GM19467 (cell line): ENCODE results near the gene LIME1.

Source experiments
- ATAC-seq: cut with Tn5 transposase; IDR thresholded peaks from one replicate; pipeline ENCODE4 v1.9.1; 2021; ENCODE audit warnings: mild to moderate bottlenecking, moderate library complexity; ENCODE audit not compliant: unreplicated experiment

LIME1 gene

DNA sequence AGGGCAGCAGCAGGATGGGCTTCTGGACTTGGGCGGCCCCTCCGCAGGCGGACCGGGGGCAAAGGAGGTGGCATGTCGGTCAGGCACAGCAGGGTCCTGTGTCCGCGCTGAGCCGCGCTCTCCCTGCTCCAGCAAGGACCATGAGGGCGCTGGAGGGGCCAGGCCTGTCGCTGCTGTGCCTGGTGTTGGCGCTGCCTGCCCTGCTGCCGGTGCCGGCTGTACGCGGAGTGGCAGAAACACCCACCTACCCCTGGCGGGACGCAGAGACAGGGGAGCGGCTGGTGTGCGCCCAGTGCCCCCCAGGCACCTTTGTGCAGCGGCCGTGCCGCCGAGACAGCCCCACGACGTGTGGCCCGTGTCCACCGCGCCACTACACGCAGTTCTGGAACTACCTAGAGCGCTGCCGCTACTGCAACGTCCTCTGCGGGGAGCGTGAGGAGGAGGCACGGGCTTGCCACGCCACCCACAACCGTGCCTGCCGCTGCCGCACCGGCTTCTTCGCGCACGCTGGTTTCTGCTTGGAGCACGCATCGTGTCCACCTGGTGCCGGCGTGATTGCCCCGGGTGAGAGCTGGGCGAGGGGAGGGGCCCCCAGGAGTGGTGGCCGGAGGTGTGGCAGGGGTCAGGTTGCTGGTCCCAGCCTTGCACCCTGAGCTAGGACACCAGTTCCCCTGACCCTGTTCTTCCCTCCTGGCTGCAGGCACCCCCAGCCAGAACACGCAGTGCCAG is 39.7 kb upstream of the LIME1 start, which contains the start of gene TNFRSF6B:
Gene TNFRSF6B, plus strand, starts transcription at position 25 of the 729 bp plus-strand sequence. Its CDS starts 116 bp downstream, at position 141.
- ATAC-seq, result no peak

DNA sequence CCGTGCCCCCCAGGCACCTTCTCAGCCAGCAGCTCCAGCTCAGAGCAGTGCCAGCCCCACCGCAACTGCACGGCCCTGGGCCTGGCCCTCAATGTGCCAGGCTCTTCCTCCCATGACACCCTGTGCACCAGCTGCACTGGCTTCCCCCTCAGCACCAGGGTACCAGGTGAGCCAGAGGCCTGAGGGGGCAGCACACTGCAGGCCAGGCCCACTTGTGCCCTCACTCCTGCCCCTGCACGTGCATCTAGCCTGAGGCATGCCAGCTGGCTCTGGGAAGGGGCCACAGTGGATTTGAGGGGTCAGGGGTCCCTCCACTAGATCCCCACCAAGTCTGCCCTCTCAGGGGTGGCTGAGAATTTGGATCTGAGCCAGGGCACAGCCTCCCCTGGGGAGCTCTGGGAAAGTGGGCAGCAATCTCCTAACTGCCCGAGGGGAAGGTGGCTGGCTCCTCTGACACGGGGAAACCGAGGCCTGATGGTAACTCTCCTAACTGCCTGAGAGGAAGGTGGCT is 39.1 kb upstream of the LIME1 start:
- no peak for ATAC-seq

- no peak for ATAC-seq
Observed at GRCh38 chr20:63697868-63698545, 38.5 kb upstream of the LIME1 start.

- no peak for ATAC-seq
Observed at GRCh38 chr20:63698739-63699465, 37.6 kb upstream of the LIME1 start.

GRCh38 chr20:63699466-63700198 is 36.8 kb upstream of the LIME1 start:
- ATAC-seq, result no peak

- ATAC-seq, result no peak
Observed at GRCh38 chr20:63700199-63701050, 36.0 kb upstream of the LIME1 start.

- no peak for ATAC-seq
Observed at GRCh38 chr20:63701051-63701328, 35.5 kb upstream of the LIME1 start.

DNA sequence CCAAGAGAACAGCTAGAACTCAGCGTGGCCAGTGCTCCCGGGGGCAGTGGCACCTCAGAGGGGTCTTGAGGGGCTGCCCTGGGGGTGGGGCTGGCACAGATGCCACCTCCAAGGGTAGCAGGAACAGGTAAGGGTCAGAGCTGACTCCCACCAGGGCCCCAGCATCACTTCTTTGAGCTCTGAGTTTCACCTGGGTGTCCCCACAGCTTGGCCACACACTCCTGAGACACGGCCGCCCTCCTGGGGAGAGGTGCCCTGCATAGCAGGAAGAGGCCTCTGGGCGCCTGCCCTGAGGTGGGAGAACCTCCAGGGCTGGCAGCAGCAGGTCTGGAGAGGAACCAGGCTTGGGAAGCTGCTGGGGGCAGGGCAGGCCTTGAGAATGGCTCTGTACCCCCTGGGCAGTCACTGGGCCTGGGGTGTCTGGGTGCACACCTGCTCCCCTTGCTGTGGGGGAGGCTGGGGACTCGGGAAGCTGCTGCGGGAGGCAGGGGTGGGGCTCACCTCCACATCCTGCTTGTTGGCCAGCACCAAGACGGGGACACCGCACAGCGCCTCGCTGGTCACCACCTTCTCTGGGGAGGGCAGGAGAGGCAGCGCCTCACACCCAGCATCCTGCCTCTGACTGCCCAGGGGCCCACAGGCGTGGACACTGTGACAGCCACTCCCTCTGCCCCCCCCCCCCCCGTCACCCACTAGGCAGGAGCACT is 35.0 kb upstream of the LIME1 start:
- ATAC-seq, result no peak

GRCh38 chr20:63702036-63702665 is 34.3 kb upstream of the LIME1 start:
- no peak for ATAC-seq

DNA sequence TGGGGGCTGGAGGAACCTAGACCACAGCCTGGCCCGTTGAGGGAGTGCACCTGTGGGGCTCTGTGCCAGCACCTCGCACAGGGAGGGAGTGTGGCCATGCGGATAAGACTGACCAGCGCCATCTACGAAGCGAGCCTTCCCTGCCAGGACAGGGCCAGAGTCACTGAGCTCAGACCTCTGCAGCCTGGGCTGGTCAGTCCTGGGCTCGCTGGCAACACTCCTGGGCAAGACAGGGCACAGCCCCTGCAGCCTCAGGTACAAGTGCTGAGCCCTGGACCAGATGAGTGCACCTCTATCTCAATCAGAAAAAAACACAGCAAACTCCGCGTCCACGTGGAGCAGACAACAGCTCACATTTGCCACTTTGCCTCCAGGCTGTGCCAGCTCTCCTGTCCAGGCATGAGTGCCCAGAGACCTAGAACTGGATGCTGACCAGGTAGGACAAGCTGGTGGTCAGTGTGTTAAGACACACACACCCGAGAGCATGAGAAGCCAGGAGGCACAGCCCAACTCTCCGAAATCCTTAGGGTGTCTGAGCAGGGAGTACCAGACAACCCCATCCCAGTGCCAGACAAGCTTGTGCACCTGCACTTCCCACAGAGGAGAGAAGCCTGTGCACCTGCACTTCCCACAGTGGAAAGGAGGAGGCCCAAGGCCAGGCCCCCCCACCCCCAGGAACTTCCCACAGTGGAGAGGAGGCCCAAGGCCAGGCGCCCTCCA is 33.6 kb upstream of the LIME1 start:
- no peak for ATAC-seq

DNA sequence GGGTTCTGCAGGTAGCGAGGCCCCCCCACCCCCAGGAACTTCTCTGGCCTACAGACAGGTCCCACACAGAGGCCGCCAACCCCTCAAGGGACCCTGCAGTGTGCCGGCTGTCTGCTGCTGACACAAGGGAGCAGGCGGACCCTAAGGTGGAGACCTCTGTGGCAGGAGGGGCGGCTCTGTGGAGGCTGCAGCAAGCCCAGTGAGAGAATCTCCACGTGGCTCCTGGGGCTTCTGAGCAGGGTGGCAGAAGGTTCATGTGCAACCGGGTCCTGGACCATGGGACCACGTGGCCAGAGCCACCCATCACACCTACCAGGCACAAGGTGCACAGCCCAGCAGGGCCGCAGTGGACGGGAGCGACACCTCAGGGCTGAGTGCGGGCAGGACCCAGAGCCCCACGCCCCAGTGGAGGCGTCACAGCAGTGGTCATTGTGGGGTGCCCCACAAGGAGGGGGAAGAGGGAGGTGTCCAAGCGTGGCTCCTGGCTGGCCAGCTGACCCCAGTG is 32.9 kb upstream of the LIME1 start:
- no peak for ATAC-seq

GRCh38 chr20:63703976-63704748 is 32.3 kb upstream of the LIME1 start:
- no peak for ATAC-seq

GRCh38 chr20:63704749-63705117 is 31.7 kb upstream of the LIME1 start:
- no peak for ATAC-seq

- no peak for ATAC-seq
Observed at GRCh38 chr20:63705232-63706026, 31.0 kb upstream of the LIME1 start.

DNA sequence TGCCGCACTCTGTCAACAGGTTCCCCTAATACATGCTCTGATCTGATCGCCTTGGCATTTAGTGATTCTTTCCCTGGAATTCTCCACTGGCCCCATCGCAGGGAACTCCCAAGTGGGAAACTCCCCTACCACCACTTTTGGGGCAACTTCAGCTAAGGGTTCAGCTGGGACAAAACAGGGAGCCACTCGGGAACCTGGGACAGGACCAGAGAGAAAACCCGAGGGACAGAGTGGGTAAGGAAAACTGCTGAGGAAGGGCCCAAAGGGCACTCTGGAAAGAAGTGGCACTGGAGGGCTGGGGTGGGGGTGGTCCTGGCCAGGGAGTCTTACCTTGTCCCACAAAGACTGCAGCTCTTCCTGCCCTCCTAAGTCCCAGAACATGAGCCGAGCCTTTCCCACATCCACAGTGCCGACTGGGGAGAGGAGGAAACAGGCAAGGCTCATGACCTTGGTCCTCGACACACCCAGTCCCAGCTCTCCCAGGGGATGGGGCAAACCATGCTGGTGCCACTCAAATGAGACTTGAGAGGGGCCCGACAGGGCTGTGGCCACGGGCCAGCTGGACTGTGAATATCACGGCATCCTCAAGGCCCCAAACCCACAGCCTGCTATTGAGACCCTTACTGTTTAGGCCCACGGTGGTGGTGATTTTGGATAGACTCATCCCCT is 30.3 kb upstream of the LIME1 start:
- no peak for ATAC-seq

DNA sequence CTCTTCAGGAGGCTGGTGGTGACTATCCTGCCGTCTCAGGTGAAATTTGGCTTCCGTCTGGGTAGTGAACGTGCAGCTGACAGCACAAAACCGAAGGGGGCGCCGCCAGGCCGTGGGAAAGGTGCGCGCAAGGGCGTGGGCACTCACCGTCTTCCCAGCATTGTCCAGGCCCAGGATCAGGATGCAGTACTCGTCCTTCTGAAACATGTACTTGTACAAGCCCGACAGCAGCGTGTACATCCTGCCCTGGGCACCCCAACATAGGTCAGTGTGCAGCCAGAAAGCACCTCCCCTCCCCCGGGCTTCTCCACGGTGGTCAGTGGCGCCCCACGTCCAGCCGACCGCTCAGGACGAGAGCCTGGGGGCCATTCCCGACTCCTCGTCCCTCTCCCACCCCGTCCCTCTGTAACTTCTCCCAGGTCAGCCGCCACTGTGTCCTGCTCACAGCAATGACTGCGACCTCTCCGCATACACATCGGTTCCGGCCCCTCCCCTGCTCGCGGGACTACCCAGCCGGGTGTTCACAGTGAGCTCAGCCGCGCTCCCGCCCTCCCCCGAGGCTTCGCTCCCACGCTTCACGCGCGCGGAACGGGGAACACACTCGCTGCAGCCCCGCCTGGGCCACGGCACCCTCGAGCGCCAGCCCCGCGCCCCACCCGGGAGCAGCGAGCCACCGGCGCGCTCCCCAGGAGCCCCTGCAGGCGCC is 29.5 kb upstream of the LIME1 start:
- ATAC-seq, result peak; percentile 7
